ENCODE measurements around the gene TFEB.
A peak's percentile ranks its signal among the peaks of the same experiment; 100 is the strongest.

The TFEB gene

DNA sequence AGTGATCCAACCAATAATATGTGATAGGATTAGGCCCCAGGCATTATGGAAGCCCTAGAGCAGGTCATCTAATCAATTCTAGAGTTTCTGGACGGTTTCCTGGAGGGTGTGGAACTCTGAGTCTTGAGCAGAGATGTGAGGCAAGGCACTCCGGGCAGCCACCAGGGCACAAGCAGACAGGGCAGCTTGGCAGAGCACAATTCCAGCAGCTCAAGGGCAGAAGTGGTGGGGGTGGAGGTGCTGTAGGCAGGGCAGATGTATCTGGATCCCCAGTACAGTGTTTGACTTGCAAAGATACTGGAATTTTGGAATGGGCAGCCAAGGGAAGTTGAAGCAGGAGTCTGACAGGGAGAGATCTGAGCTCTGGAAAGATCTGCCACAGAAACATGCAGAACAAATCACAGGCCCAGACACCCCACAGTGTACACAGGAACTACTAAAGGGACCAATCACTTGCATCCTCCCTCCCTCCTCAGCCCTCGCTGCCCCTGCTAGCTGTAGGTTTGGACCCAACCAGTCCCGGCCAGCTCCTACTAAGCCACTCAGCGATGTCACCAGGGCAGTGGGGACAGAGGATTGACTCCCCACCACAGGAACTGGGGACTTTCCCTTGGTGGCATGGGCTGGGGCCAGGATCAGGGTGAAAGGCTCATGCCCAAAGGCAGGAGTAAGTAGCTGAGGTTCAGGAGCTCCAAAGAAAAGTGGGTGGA is 47.0 kb downstream of the TFEB start:
- peak; percentile 41 for DNase-seq

DNA sequence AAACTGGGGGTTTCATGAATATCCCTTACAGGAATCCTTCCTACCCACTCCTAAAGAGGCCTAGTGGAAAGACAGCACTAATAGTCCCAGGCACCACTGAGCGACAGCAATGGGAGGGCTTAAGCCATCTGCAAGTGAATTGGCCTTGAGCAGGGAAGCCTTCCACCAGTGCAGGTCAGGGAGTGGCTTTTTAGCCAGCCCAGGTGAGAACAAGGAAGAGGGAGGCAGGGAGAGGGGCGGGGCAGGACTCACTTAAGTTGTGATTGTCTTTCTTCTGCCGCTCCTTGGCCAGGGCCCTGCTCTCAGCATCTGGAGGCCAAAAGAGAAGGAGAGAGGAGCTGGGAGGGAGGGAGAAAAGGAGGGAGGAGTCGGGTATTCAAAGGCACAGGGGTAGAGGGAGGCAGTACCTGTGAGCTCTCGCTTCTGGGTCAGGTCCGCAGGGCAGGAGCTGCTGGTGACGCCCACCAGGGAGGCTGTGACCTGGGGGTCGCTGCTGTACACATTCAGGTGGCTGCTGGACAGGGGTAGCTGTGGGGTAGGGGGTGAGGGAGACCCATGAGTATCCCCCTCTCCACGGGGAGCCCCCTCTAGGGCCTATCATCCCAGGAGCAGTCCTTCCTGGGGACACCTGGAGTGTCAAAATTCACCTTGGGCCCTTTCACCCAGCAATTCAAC is 47.8 kb downstream of the TFEB start:
- DNase-seq, result peak; percentile 38

DNA sequence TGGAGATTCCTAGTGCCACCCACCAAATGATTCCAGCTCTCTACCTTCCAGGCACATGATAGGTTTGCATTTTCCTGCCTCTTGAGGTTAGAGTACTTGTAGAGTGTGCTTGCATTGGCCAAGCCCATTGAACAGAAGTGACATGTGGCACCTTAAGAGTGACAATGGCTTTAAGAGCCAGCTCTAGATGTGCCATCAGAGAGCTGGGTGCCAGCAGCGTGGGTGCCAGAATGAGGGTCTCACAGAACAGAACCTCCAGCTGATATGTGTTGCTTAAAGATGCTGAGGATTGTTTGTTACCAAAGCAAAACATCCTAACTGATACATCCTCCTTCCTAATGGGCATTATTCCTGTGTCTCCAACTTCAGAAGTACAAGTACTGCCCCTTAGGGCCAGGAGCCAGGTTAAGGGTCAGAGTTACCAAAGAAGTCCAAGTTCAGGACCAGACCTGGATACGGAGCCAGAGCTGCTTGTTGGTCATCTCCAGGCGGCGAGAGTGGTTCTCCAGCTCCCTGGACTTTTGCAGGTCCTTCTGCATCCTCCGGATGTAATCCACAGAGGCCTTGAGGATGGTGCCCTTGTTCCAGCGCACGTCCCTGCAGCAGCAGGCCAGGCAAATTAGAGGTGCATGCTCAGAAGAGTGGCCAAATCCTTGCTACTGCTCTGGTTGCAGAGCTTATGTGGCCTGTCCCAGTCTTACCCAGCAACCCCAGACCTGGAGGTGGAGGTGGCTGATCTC is 49.6 kb downstream of the TFEB start:
- peak; percentile 28 for DNase-seq

DNA sequence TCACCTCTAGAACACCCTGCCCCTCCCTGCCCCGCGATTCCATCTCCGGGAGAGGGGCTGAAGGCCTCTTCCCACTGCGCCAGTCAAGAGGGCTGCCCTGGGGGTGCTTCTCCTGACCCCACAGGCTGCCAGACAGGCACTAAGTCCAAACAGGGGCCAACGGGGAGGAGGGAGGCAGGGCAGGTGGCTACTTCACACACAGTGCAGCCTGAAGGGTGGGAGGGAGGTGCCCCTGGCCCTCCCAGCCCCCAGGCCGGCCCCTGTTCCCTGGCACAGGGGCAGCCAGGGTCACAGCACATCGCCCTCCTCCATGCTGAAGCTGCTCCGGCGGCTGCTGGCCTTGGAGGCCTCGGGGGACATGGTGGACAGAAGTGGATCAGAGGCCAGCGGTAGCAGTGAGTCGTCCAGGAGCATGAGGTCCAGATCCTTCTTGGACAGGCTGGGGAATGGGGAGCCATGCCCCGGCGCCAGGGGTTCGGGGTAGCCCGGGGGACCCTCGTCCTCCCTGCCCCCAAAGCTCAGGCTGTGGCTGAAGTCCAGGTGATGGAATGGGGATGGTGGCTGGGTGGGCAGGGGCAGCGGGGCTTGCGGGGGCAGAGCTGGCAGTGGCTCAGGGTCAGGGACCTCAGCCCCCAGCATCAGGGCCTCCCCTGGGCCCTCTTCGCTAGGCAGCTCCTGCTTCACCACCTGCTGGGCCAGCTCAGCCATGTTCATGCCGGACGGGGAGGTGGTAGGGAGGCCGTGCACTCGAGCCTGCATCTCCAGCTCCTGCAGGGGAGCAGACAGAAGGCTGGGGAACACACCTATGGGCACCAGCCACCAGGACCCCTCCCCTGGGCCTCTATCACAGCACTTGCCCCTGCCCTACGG is 50.9 kb downstream of the TFEB start:
- peak; percentile 41 for DNase-seq

DNA sequence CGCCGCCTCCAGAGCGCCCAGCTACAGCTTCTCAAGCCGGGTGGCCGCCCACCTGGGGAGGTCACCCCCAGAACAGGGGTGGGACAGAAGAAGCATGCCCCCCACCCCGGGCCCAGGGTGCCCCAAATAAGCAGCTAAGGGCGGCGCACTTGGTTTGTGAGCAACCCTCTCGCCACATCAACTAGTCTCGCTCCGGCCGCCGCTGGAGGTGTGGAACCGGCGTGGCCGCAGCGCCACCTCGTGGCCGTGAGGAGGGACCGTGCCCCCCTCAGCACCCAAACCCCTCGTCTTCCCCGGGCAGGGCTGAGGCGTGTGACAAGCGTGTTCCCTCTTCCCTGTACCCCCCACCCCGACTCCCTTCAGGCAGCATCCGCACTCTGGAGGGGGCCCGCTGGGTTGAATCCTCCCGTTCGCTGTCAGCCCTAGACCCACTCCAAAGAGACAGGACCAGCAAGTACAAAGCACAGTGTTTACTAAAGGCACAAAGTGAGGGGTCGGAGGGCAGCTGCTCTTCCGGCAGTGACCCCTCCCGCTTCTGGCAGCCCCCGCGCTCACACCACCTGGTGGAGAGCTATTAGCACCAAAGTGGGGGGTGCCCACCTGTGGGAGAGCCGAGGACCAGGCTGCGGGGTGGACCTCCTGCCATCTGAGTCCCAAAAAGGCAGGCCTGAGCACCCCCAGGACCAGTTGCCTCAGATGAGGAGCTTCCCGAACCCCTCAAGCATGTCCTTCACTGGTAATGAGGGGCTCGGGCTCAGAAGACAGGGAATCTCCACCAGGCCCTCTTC is 51.7 kb downstream of the TFEB start:
- peak; percentile 92 for DNase-seq

DNA sequence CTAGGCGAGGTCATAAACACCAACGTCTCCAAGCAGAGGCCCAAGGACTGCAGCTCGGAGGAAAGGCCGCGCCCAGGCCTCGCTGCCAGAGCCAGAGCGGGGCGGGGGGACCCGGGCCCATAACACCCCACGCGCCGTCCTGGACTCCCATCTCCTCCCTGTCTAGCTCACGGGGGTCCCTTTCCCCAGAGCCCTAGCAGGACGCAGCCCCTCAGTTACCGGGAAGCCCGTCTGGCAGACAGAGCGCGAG is 52.2 kb downstream of the TFEB start:
- no peak for DNase-seq

DNA sequence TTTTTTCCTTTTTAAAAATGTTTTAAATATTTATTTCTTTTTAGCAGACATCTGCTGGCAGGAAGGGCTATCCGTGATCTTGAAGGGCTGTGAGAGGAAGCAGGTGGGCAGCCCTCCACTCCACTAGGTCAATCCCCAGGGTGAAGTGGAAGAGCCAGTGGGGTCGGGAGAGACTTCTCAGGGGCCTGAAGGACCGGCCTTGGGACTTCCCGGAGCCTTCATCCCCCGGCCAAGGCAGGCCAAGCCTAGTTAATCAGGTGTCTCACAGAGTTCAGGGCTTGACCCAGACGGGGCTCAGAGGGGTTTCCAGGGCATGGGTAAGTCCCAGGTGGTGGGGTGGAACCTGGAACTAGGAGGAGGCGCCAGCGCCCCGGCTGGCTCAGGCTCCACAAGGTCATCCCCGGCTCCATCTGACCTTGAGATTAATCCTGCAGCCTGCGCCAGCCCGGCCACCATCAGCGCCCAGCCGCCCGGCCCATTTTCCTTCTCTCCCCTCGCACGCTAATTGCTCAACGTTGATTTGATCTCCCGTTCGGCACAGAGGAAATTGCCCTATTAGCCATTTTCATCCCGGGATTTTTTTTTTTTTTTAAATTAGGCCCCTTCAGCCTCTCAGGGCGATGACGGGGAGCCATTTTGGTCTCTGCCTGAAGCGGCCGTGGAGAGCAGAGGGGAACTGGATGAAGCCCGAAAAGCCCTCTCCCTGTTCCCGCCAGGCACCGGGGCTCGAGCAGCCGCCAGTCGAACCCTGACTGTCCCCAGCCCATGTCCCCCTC is 52.7 kb downstream of the TFEB start:
- DNase-seq, result no peak

DNA sequence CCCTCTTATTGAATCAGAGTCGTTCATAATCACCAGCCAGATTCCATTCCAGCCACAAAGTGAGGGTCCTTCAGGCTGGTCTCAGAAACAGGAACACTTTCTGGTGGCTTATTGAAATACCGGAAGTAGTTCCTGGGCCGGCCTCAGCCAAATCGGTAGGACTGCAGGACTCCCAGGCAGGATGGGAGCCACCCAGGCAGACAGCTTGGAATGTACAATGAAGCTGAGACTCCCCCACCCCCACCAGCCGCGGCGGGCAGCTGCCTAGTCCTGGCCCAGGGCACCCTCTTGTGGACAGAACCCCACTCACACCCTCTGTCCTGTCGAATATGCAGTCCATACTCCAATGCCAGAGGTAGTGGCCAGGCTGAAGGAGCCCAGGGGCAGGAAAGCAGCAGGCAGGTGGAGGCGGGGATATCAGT is 53.3 kb downstream of the TFEB start:
- peak; percentile 95 for DNase-seq

DNA sequence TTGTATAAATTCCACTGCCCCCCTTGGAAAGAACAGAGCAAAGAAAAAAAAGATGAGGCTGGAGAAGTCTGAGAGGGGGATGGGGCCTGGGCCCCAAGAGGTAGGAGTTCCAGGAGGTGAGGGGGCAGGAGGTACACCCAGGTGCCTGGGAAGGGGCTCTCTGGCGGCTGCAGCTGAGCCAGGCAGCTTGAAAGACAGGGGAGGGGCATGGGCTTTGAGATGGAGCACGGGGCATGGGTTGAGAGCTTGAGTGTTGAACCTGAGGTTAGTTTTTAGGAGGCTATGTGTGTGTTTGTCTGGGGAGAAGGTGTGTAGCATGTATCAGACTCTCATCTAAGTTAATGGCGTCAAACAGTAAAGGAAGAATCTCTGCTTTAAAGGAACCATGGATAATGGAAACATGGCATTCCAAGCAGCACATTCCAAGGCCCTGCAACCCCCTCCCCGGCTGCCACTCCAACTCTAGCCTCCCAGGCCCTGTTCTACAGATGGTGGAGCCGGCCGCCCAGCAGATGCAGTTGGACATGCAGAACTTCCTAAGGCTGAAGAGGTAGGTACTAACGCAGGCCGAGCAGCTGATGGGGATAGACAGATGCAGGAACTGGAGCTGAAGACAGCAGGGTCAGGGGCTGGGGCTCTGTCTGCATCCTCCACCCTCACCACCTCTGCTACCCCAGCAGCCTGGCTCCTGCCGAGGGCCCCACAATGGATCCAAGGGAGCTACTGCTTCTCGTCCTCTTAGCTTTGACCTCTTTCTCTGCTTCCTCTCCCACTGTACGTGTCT is 55.0 kb downstream of the TFEB start:
- no peak for DNase-seq

DNA sequence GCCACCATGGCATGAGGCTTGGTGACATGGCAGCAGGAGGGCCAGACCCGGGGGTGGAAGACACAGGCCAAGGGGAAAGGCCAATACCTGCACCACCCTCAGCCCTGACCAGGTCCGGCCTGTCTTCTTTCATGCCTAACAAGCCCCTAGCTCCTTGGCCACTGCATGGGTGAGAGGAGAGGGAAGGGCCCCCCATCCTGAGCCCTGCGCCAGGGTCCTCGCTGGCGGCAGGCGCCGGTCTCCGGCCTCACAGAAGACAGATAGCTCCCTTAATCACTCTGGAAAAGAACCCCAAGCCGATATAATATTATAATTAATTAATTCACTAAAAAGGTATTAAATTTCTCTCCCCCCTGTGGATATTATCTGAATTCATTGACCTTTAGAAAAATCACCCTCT is 55.7 kb downstream of the TFEB start:
- no peak for DNase-seq

DNA sequence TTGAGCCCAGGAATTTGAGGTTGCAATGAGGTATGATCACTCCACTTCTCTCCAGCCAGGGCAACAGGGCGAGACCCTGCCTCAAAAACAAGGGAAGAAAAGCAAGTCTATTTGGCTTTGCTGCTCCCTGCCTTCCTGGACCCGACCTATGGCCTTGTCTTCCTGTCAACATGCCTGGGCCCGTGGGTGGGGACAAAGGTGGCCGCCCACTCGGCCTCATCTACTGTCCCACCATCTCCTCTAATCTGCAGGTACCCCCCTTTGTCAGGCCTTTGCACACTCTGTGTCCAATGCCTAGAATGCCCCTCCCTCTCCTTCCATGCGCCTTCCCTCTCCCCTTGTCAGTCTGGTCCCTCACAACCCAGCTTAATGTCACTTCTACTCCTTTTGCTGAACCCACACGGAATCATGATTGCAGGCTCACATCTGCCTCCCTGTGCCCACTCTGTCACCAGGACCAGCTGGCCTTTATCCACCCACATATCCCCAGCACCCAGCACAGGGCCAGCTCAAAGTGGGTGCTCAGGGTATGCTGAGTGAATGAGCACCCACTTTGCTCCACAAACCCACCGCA is 56.8 kb downstream of the TFEB start:
- DNase-seq, result peak; percentile 13

DNA sequence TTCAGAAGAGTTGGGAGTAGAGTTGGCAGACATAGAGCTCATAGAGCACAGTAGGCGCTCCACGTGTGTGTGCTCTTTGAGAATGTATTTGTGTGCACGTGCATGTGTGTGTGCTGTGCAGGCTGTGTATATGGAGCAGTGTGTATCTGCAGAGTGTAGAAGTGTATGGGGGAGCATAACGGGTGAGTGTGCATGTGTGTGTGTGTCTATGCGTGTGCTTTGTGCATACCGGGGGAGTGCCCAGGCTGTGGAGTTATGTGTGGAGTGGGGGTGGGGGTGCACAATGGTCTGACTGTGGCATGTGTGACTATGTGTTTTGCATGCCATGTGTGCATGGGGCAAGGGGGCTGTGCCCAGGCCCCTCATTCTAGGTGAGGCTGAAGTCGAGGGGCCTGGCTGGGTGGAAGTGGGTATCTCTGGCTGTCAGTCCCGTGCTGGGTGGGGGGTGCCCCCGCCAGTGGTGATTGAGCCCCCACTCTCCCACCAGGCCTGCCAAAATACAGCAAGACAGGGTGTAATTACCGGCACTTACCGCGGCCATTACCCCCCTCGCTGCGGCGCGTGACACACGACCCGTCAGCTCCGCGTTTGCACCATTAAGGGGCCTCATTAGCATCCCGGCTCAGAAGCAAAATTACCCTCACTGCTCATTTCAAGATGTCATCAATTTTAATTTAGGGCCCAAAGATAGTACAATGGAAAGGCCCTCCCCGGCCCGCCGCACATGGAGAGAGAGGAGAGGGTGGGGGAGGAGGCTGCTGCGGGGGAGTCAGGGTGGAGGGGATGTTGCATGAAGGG is 58.1 kb downstream of the TFEB start:
- DNase-seq, result peak; percentile 40

DNA sequence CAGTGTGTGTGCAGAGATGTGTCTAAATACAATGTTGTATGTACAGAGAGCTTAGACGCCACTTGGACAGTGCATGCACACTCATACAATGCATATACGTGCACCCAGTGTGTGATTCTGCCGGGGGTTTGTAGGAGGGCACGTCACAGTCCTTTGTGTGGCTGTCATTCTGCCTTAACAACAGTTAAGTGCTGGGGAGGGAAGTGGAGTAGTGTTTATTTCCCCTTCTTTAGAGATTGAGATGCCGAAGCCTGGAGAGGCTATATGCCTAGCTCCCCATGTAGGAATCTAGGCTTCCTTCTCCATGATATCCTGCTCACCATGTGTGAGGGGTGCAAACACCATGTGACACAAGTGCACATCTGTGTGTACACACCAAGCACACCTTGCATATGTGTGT is 59.0 kb downstream of the TFEB start:
- DNase-seq, result peak; percentile 26

DNA sequence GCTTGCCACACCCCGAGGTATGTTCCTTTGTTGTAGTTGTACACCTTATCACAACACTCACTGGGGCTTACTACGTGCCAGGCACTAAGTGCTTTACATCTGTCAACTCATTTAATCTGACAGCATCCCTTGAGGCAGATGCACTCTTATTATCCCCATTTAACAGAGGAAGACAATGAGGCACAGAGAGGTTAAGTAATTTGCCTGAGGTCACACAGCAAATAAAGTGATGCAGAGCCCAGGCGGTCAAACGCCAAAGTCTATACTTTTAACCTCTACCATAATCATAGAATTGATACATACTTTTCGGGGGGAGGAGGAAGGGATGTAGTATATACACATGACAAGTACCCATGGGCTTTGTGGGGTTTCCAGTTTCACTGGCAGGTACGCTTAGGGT is 59.4 kb downstream of the TFEB start:
- DNase-seq, result no peak

DNA sequence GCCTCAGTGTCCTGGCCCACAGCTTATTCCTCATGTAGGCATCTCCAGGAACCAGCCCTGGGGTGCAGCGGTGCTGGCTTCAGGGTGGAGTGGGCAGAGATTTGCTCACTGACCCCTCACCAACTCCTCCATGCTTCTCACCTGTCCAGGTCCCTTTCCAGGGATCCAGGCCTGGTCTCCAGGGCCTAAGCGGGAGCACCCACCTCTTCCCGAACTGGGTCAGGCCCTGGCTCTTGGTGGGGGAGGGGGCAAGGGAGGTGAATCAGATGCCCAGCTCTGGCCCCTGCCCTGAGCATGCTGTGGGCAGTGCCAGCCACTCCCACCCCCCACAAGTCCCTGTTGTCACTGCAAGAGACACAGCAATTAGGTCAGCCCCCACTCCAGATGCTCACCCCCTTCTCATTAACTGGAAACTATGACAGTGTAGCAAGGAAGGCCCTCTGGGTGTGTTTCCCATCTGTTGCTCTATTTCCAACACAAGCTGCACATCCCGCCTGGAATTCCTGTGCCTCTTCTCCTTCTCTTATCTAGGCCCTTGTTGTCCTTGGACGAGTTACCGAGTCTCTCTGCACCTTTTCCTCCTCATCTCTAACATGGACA is 60.1 kb downstream of the TFEB start:
- peak; percentile 45 for DNase-seq

DNA sequence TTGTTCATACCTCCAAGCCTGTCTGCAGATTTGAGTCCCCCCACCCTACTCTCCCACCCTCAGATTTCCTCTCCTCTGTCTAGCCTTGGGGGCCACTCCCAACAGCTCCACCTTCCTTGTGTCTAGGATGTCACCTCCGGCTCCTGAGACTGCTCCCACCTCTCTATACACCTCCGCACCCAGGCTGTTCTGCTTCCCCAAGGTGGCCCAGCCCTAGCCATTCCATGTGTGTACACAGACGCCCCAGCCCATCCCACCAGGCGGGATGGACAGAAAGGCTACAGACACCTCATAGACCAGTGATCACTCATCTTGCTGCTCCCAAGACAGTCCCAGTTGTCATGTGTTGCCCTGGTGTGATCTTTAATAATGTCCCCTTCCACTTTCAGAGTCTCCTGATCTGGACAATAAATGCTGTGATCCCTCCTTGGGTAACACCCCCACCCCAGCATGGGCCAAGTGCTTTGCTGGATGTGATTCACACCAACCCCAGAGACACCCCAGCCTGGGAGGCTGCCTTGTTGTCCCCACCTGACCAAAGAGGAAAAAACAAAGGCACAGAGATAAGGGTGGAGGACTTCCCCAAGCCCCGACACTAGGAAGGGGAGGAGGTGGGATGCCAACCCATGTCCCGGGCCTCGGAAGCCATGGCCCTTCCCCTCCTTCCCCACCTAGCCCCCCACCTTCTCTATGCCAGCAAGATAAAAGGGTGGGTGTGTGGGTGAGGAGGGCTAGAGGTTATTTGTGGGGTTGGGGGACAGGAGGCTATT is 61.0 kb downstream of the TFEB start:
- DNase-seq, result peak; percentile 31

DNA sequence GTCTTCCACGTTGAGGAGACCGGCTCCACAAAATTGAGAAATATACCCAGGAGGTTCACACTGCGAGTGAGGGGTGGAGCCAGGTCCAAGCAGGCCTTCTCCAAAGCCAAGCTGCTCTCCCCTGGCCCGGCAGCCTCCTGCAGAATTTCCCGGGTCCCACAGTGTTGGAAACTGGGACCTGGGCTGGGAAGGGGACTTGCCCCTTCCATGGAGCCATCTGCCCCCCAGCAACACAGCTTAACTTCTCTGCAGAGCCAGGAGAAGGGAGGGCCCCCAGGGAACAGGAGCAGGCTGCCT is 61.8 kb downstream of the TFEB start:
- peak; percentile 36 for DNase-seq

Data from right forelimb (tissue), 1 donor.